CD4-positive, alpha-beta memory T cell (primary cell): Measurements from ENCODE around the gene SYT7. TPM values are rescaled to one million over a fixed set of nuclear protein-coding genes. Genes with fewer than 3 reads are reported as not detected.

Source experiments
- CTCF ChIA-PET: fragments of 350-600 bp; sonication (Branson Sonifier 250); formaldehyde crosslinking; loops from one replicate; lab custom pipeline; 2021; ENCODE audit warnings: inconsistent platforms; ENCODE audit not compliant: partially characterized antibody; lab: Charles Lee
- POLR2A ChIA-PET: fragments of 350-600 bp; sonication (Branson Sonifier 250); formaldehyde crosslinking; loops from one replicate; lab custom pipeline; 2021; ENCODE audit not compliant: partially characterized antibody; lab: Charles Lee
- DNase-seq, 5 donors: peaks; one replicate each; pipeline versions ENCODE4 v3.0.0 to v3.0.0-alpha.2; 2020 to 2022; ENCODE audit warnings: mixed read lengths in 1 of 5
- H3K27ac ChIP-seq: one replicate; pipeline ENCODE4 v1.7.0; 2013; ENCODE audit warnings: low read depth, low read length
- H3K27me3 ChIP-seq: 2 replicates; pipeline ENCODE4 v1.7.0; 2013; ENCODE audit warnings: mild to moderate bottlenecking, low read length, moderate library complexity; ENCODE audit not compliant: insufficient read depth
- H3K36me3 ChIP-seq: 2 replicates; pipeline ENCODE4 v1.7.0; 2013; ENCODE audit warnings: mild to moderate bottlenecking, low read length, moderate library complexity; ENCODE audit not compliant: insufficient read depth
- H3K4me1 ChIP-seq: 2 replicates; pipeline ENCODE4 v1.7.0; 2013; ENCODE audit warnings: mild to moderate bottlenecking, low read length, moderate library complexity; ENCODE audit not compliant: insufficient read depth
- H3K4me3 ChIP-seq, 2 donors: one replicate each; pipeline ENCODE4 v1.7.0; 2013; ENCODE audit warnings: low read length in 2 of 2, mild to moderate bottlenecking in 1 of 2
- H3K9me3 ChIP-seq, 2 donors: one replicate each; pipeline ENCODE4 v1.7.0; 2013; ENCODE audit warnings: low read length in 2 of 2, control low read depth in 1 of 2; ENCODE audit not compliant: control insufficient read depth in 1 of 2
- H3K27ac Mint-ChIP-seq, 7 donors: one replicate each; pipeline ENCODE4 v1.8.0; 2020 to 2021; ENCODE audit warnings: mixed read lengths in 7 of 7, mild to moderate bottlenecking in 6 of 7, inconsistent platforms in 3 of 7, moderate library complexity in 3 of 7
- H3K27me3 Mint-ChIP-seq, 2 donors: one replicate each; pipeline ENCODE4 v1.8.0; 2020 to 2021; ENCODE audit warnings: mixed read lengths in 2 of 2
- H3K36me3 Mint-ChIP-seq, 2 donors: one replicate each; pipeline ENCODE4 v1.8.0; 2020 to 2021; ENCODE audit warnings: mixed read lengths in 2 of 2, inconsistent platforms in 1 of 2, mild to moderate bottlenecking in 1 of 2
- H3K4me1 Mint-ChIP-seq, 4 donors: one replicate each; pipeline ENCODE4 v1.8.0; 2020 to 2021; ENCODE audit warnings: mixed read lengths in 4 of 4, mild to moderate bottlenecking in 1 of 4
- H3K4me3 Mint-ChIP-seq, 8 donors: one replicate each; pipeline ENCODE4 v1.8.0; 2020 to 2021; ENCODE audit warnings: mixed read lengths in 8 of 8, mild to moderate bottlenecking in 7 of 8, moderate library complexity in 6 of 8, inconsistent platforms in 3 of 8
- H3K9me3 Mint-ChIP-seq, 8 donors: one replicate each; pipeline ENCODE4 v1.8.0; 2020 to 2021; ENCODE audit warnings: mixed read lengths in 8 of 8, mild to moderate bottlenecking in 5 of 8, inconsistent platforms in 3 of 8, moderate library complexity in 1 of 8
- intact Hi-C: fragments of 100-400 bp; cut with micrococcal nuclease; formaldehyde crosslinking; loops from one replicate; pipeline ENCODE4 v1.15.1; 2023
- polyA plus RNA-seq, 2 donors: library from polyadenylated mRNA; unstranded; fragments of 300-500 nt; fragmentation: Illumina TruSeq; gene quantifications; one replicate each; pipeline ENCODE4 v1.2.3, GENCODE V29; 2021
- total RNA-seq, 2 experiments: library from RNA; stranded (reverse); gene quantifications; one replicate each; pipeline ENCODE4 v1.2.3, GENCODE V29; 2021

Gene SYT7
- total and polyA plus RNA-seq, 4 experiments from 2014 or later: not detected

DNA sequence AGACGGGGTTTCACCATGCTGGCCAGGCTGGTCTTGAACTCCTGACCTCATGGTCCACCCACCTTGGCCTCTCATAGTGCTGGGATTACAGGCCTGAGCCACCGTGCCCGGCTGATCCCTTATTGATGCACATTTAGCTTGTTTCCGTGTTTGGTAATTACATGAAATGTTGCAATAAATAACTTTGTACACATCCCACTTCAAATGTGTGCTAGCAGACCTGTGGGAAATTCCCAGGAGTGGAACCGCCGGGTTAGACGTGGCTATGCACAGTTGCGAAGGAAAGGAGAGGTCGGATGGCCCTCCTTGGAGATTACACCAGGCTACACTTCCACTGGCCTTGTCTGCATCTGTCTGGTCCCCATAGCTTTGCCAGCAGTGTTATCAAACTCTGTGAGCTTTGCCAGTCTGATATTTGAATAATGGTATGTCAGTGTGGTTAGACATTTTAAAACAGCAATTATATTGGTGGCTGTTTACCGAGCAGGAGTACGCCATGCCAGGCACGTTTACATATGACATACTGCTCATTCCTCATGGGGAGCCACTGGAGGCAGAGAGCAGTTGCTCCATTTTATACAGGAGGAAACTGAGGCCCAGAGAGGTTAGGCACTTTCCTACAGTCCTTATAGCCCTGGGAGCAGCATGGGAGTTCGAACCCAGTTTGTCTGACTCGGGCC lies 27.2 kb upstream of the SYT7 start:
- Mint-ChIP-seq H3K36me3 (no peaks in the 10 kb centered on the region), H3K27me3 (peaks cover 16 to 25% of the 10 kb centered on the region in 2 donors), H3K4me1 (peaks cover 0 to 1% (median 0%) of the 10 kb centered on the region in 4 donors), H3K27ac (no peak overlapping the region), H3K9me3 (no peaks in the 10 kb centered on the region), H3K4me3 (no peak overlapping the region)
- DNase-seq: no peak
- Histone ChIP-seq H3K27me3 (no peaks in the 10 kb centered on the region), H3K4me1 (no peaks in the 10 kb centered on the region), H3K27ac (no peak overlapping the region), H3K4me3 (no peak overlapping the region), H3K36me3 (no peaks in the 10 kb centered on the region), H3K9me3 (no peaks in the 10 kb centered on the region)
- ChIA-PET CTCF (no interaction called here), POLR2A (no interaction called here)
- intact Hi-C loops: no loop called here

DNA sequence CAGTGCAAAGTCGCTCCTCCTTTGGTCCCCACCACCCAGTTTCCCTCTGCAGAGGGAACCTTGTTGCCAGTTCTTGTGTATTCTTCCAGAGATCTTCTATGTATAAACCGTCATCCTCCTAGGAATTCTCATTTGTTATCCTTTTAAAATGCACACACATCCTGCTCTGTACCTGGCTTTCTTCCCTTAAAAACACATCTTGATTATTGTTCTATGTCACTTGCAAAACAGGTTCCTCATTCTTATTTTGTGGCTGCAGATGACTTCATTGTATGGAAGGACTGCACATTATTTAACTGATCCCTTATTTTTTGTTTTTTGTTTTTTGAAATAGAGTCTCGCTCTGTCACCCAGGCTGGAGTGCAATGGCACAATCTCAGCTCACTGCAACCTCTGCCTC lies 26.6 kb upstream of the SYT7 start:
- Histone ChIP-seq H3K9me3 (no peaks in the 10 kb centered on the region), H3K36me3 (no peaks in the 10 kb centered on the region), H3K27me3 (no peaks in the 10 kb centered on the region), H3K27ac (no peak overlapping the region), H3K4me1 (no peaks in the 10 kb centered on the region), H3K4me3 (no peak overlapping the region)
- DNase-seq: no peak
- Mint-ChIP-seq H3K36me3 (no peaks in the 10 kb centered on the region), H3K27ac (no peak overlapping the region), H3K4me1 (peaks cover 0 to 1% (median 0%) of the 10 kb centered on the region in 4 donors), H3K4me3 (no peak overlapping the region), H3K27me3 (peaks cover 16 to 25% of the 10 kb centered on the region in 2 donors), H3K9me3 (no peaks in the 10 kb centered on the region)
- intact Hi-C loops: no loop called here
- CTCF ChIA-PET: no interaction called here
- POLR2A ChIA-PET: no interaction called here

DNA sequence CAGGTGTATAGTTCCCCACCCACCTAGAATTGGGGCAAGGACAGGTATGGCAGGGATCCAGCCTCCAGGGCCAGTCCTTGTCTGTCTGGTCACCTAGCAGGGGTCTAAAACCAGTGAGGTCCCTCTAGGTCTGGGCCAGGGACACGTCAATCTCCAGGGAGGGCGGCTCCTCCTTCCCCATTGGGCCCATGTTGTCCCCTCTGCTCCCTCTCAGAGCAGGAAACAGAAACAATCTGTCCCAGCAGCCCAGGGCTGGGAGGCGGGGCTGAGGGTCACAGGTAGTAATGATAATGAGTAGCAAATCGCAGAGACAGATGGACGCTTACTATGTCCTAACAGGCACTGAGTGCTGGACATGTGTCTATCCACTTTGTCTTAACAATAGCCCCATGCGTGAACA lies 22.8 kb upstream of the SYT7 start:
- Histone ChIP-seq H3K27me3 (peaks cover 4% of the 10 kb centered on the region), H3K36me3 (no peaks in the 10 kb centered on the region)
- POLR2A ChIA-PET: no interaction called here

DNA sequence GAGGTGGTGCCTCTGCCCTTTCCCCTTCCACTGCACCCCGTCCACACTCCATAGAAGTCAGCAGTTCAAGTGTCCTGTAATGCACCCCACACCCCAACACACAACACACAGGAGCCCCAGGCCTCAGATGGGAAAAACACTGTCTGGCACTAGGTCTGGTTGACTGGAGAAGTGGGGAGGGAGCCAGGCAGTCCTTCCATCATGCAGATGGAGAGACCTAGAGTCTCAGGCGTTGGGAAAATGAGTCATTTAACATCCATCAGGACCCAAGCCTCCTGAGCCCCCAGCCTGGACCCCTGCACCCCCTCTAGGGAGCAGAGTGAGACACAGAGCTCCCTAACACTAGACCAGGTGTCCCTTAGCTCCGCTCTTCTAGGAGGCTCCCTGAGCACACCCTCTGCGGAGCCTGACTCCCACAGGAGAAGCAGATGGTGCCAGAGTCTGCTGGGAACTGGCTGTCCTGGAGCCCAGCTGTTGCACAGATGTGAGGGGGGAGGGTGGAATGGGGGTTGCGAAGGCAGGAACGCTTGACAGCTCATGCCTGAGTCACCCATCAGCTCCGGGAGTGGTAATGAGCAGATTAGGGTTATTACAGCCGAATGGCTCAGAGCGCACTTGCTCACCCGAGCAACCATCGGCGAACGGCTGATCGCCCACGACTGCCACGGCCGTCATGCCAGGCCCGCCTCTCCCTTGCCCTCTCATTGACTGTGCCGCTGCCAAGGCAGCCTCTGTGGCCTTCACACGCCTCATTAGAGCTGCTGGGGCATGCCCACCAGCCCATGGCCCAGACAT lies 22.1 kb upstream of the SYT7 start:
- H3K36me3 ChIP-seq: no peaks in the 10 kb centered on the region
- peaks cover 4% of the 10 kb centered on the region for H3K27me3 ChIP-seq
- Mint-ChIP-seq H3K4me1 (no peaks in the 10 kb centered on the region), H3K4me3 (no peak overlapping the region), H3K36me3 (no peaks in the 10 kb centered on the region), H3K27ac (no peak overlapping the region), H3K9me3 (no peaks in the 10 kb centered on the region), H3K27me3 (peaks cover 17 to 32% of the 10 kb centered on the region in 2 donors)
- H3K4me3 ChIP-seq: no peak overlapping the region
- POLR2A ChIA-PET: no interaction called here
- intact Hi-C loops: no loop called here
- CTCF ChIA-PET: no interaction called here
- no peaks in the 10 kb centered on the region for H3K9me3 ChIP-seq
- H3K27ac ChIP-seq: no peak overlapping the region
- no peak for DNase-seq
- no peaks in the 10 kb centered on the region for H3K4me1 ChIP-seq

More for the DNA sequence above, 22.8 kb upstream of the SYT7 start:
- intact Hi-C loops: no loop called here
- H3K36me3 Mint-ChIP-seq: no peaks in the 10 kb centered on the region
- Histone ChIP-seq H3K4me3 (no peak overlapping the region), H3K9me3 (no peaks in the 10 kb centered on the region), H3K27ac (no peak overlapping the region), H3K4me1 (no peaks in the 10 kb centered on the region)
- H3K4me1 Mint-ChIP-seq: no peaks in the 10 kb centered on the region
- H3K27ac Mint-ChIP-seq: no peak overlapping the region
- H3K9me3 Mint-ChIP-seq: no peaks in the 10 kb centered on the region
- H3K27me3 Mint-ChIP-seq: peaks cover 16 to 35% of the 10 kb centered on the region in 2 donors
- H3K4me3 Mint-ChIP-seq: no peak overlapping the region
- DNase-seq: no peak
- CTCF ChIA-PET: no interaction called here

DNA sequence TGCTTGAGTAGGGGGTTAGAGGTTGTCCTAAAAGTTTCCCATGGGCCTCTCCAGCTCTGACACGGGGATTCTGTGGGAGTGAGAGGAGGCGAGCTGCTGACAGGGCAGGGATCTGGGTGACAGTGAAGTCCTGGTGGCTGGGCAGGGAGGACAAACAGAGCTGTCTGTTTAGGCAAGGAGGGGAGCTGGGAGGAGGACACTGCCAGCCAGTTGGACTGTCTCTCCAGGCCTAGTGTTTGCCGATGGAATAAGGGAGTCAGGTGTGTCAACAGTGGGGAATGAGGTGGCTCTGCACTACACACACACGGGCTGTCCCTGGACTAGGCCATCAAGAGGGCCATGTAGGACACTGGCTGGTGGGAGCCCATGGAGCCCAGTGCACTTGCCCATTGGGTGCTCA lies 20.6 kb upstream of the SYT7 start:
- no peak overlapping the region for H3K27ac Mint-ChIP-seq
- Histone ChIP-seq H3K27ac (no peak overlapping the region), H3K4me1 (no peaks in the 10 kb centered on the region), H3K4me3 (no peak overlapping the region), H3K27me3 (peaks cover 4% of the 10 kb centered on the region), H3K9me3 (no peaks in the 10 kb centered on the region), H3K36me3 (no peaks in the 10 kb centered on the region)
- POLR2A ChIA-PET: no interaction called here
- H3K9me3 Mint-ChIP-seq: no peaks in the 10 kb centered on the region
- no peaks in the 10 kb centered on the region for H3K36me3 Mint-ChIP-seq
- DNase-seq: no peak
- no peaks in the 10 kb centered on the region for H3K4me1 Mint-ChIP-seq
- intact Hi-C loops: no loop called here
- H3K27me3 Mint-ChIP-seq: peaks cover 15 to 29% of the 10 kb centered on the region in 2 donors
- no peak overlapping the region for H3K4me3 Mint-ChIP-seq
- CTCF ChIA-PET: no interaction called here

DNA sequence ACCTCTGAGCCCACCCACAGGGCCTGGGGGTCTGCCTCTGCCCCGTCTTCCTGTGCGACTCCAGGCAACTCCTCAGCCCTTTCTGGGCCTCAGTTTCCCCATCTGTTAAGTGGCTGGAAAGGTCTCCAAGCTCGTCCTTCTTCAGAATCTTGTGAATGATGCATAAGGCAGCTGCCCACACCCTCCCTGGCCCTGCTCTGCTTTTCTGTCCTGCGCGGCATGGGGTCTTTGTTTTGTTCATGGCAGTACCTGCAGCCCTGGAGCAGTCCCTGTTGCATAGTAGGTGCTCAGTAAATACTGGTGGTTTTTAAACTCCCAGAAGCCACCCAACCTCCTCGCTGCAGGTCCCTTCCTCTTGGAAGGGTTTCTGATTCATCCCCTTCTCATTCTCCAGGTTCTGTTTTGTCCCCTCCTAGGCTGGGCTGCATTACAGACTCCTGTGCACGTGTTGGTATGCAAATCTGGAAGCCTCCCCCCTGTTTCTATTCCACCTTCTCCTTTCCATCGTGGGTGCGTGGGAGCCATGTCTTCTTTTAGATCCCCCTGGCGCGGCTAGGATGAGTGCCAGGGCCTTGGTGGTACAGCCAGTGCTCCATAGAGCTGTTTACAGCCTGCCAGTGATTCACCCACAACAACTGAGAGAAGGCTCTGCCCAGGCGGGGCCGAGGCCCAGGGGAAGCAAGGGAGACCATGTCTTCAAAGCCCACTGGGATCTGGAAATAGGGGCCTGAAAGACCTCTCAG lies 19.3 kb upstream of the SYT7 start:
- intact Hi-C loops: no loop called here
- H3K9me3 ChIP-seq: no peaks in the 10 kb centered on the region
- CTCF ChIA-PET: no interaction called here
- Mint-ChIP-seq H3K27me3 (peaks cover 15 to 22% of the 10 kb centered on the region in 2 donors), H3K27ac (no peak overlapping the region), H3K36me3 (no peaks in the 10 kb centered on the region), H3K4me3 (no peak overlapping the region), H3K9me3 (no peaks in the 10 kb centered on the region), H3K4me1 (no peaks in the 10 kb centered on the region)
- H3K4me3 ChIP-seq: no peak overlapping the region
- H3K36me3 ChIP-seq: no peaks in the 10 kb centered on the region
- no peak for DNase-seq
- POLR2A ChIA-PET: no interaction called here
- no peak overlapping the region for H3K27ac ChIP-seq
- peaks cover 7% of the 10 kb centered on the region for H3K27me3 ChIP-seq
- H3K4me1 ChIP-seq: no peaks in the 10 kb centered on the region
